ENCODE measurements around the gene SEC11C.

Gene SEC11C

GRCh38 chr18:59145055-59145454 lies 5.4 kb downstream of the SEC11C start:
- no peak for DNase-seq (ENCODE audit: low spot score)

GRCh38 chr18:59148192-59148591 lies 8.5 kb downstream of the SEC11C start:
- no peak for DNase-seq (ENCODE audit: low spot score)

- peak; percentile 46 for DNase-seq (ENCODE audit: low spot score)
Observed at GRCh38 chr18:59149007-59149406, 9.3 kb downstream of the SEC11C start.

- DNase-seq (ENCODE audit: low spot score): no peak
Observed at GRCh38 chr18:59149416-59149815, 9.7 kb downstream of the SEC11C start.

- no peak for DNase-seq (ENCODE audit: low spot score)
Observed at GRCh38 chr18:59150236-59150635, 10.6 kb downstream of the SEC11C start.

GRCh38 chr18:59155153-59155552 lies 15.5 kb downstream of the SEC11C start:
- DNase-seq (ENCODE audit: low spot score): no peak

GRCh38 chr18:59156316-59156715 lies 16.6 kb downstream of the SEC11C start:
- no peak for DNase-seq (ENCODE audit: low spot score)

GRCh38 chr18:59159265-59159664 lies 19.6 kb downstream of the SEC11C start:
- DNase-seq (ENCODE audit: low spot score): no peak

- no peak for DNase-seq (ENCODE audit: low spot score)
Observed at GRCh38 chr18:59159986-59160385, 20.3 kb downstream of the SEC11C start.

- DNase-seq (ENCODE audit: low spot score): no peak
Observed at GRCh38 chr18:59172664-59173249, 33.1 kb downstream of the SEC11C start.

GRCh38 chr18:59177485-59177884 lies 37.8 kb downstream of the SEC11C start:
- no peak for DNase-seq (ENCODE audit: low spot score)

GRCh38 chr18:59180150-59180845 lies 40.6 kb downstream of the SEC11C start:
- DNase-seq (ENCODE audit: low spot score): no peak

GRCh38 chr18:59182673-59183072 lies 43.0 kb downstream of the SEC11C start:
- DNase-seq (ENCODE audit: low spot score): no peak

GRCh38 chr18:59189008-59189407 lies 49.3 kb downstream of the SEC11C start:
- no peak for DNase-seq (ENCODE audit: low spot score)

GRCh38 chr18:59189746-59190145 lies 50.1 kb downstream of the SEC11C start:
- no peak for DNase-seq (ENCODE audit: low spot score)

- no peak for DNase-seq (ENCODE audit: low spot score)
Observed at GRCh38 chr18:59196161-59196725, 56.6 kb downstream of the SEC11C start.

- DNase-seq (ENCODE audit: low spot score): no peak
Observed at GRCh38 chr18:59197636-59198035, 58.0 kb downstream of the SEC11C start.

GRCh38 chr18:59198215-59198614 lies 58.5 kb downstream of the SEC11C start:
- DNase-seq (ENCODE audit: low spot score): no peak

GRCh38 chr18:59200787-59201186 lies 61.1 kb downstream of the SEC11C start:
- no peak for DNase-seq (ENCODE audit: low spot score)

GRCh38 chr18:59202258-59202820 lies 62.7 kb downstream of the SEC11C start:
- no peak for DNase-seq (ENCODE audit: low spot score)

- DNase-seq (ENCODE audit: low spot score): no peak
Observed at GRCh38 chr18:59207506-59207905, 67.8 kb downstream of the SEC11C start.
